ENCODE measurements around the gene IL4R. TPM values are rescaled to one million over a fixed set of nuclear protein-coding genes. Genes with fewer than 3 reads are reported as not detected.

Gene IL4R
- total RNA-seq, 4 donors from 2014 or later, result 19.2 to 43.3 (median 39.3) TPM

- Histone ChIP-seq H3K4me1 (no peaks in the 10 kb centered on the region), H3K36me3 (no peaks in the 10 kb centered on the region), H3K27ac (no peak overlapping the region), H3K4me3 (no peak overlapping the region), H3K9me3 (peaks cover 0 to 12% (median 0%) of the 10 kb centered on the region in 4 donors), H3K27me3 (no peaks in the 10 kb centered on the region)
- no peak for TF ChIP-seq CTCF (IDR thresholded peaks at IDR 0.05)
- TF ChIP-seq POLR2A (IDR thresholded peaks at IDR 0.05), result no peak
- no peak for TF ChIP-seq EP300 (IDR thresholded peaks at IDR 0.05)
- WGBS, 2 donors, result 61 to 64% methylated on average over 5 of the region's 5 CpGs
- DNase-seq (ENCODE audit: low spot score in 2 of 2), result no peak
Observed at GRCh38 chr16:27304881-27305745, 8.7 kb upstream of the IL4R start.

GRCh38 chr16:27305839-27306442 lies 7.8 kb upstream of the IL4R start:
- Histone ChIP-seq H3K36me3 (no peaks in the 10 kb centered on the region), H3K4me1 (no peaks in the 10 kb centered on the region), H3K9me3 (peaks cover 0 to 12% (median 0%) of the 10 kb centered on the region in 4 donors), H3K4me3 (no peak overlapping the region), H3K27ac (no peak overlapping the region), H3K27me3 (no peaks in the 10 kb centered on the region)
- 96% methylated on average over 9 of the region's 9 CpGs for WGBS, 2 donors
- TF ChIP-seq EP300 (IDR thresholded peaks at IDR 0.05) (no peak), POLR2A (IDR thresholded peaks at IDR 0.05) (no peak), CTCF (IDR thresholded peaks at IDR 0.05) (no peak)
- DNase-seq (ENCODE audit: low spot score in 2 of 2), result no peak

GRCh38 chr16:27308792-27309191 lies 5.0 kb upstream of the IL4R start:
- no peak overlapping the region for H3K27ac ChIP-seq
- peaks cover 0 to 12% (median 0%) of the 10 kb centered on the region in 4 donors for H3K9me3 ChIP-seq
- H3K27me3 ChIP-seq, result peaks cover 0 to 5% of the 10 kb centered on the region in 2 donors
- TF ChIP-seq POLR2A (IDR thresholded peaks at IDR 0.05) (no peak), EP300 (IDR thresholded peaks at IDR 0.05) (no peak)
- WGBS, 2 donors, result 91% methylated on average over 1 of the region's 1 CpG
- H3K36me3 ChIP-seq, result no peaks in the 10 kb centered on the region
- H3K4me3 ChIP-seq, result no peak overlapping the region
- DNase-seq (ENCODE audit: low spot score in 2 of 2), result no peak
- peaks cover 0 to 8% (median 0%) of the 10 kb centered on the region in 4 donors for H3K4me1 ChIP-seq

- no peak for DNase-seq (ENCODE audit: low spot score in 2 of 2)
Observed at GRCh38 chr16:27310576-27311447, 3.0 kb upstream of the IL4R start.

More at GRCh38 chr16:27310576-27311447, 3.0 kb upstream of the IL4R start:
- Histone ChIP-seq H3K27ac (no peak overlapping the region), H3K27me3 (peaks cover 0 to 7% of the 10 kb centered on the region in 2 donors), H3K9me3 (peaks cover 0 to 12% (median 0%) of the 10 kb centered on the region in 4 donors), H3K4me1 (peaks cover 0 to 26% (median 10%) of the 10 kb centered on the region in 4 donors), H3K4me3 (no peak overlapping the region), H3K36me3 (no peaks in the 10 kb centered on the region)
- WGBS, 2 donors, result 66 to 68% methylated on average over 16 of the region's 16 CpGs
- TF ChIP-seq POLR2A (IDR thresholded peaks at IDR 0.05), result no peak
- TF ChIP-seq EP300 (IDR thresholded peaks at IDR 0.05), result no peak
- no peak for TF ChIP-seq CTCF (IDR thresholded peaks at IDR 0.05)
